ENCODE data around the gene ISX. TPM values are rescaled to one million over a fixed set of nuclear protein-coding genes. Genes with fewer than 3 reads are reported as not detected.

ISX gene
- total and polyA plus RNA-seq, 9 of the 15 experiments (the other 6 are each of a cell fraction or from before 2014, with no cell fraction given) = 0.03 to 0.36 (median 0.07) TPM

- H3K4me2 ChIP-seq (ENCODE audit: insufficient read depth, low read length) = no peak overlapping the region
- BruUV-seq (replicated peaks) = no TSS peak
- no peaks in the 10 kb centered on the region for H4K20me1 ChIP-seq (replicated peaks; ENCODE audit: control insufficient read depth, insufficient read depth, low read length)
- H3K9ac ChIP-seq (ENCODE audit: insufficient read depth in 1 of 2, low read depth in 2 of 2, low read length in 2 of 2) = no peak overlapping the region
- in situ Hi-C loops (cut with MboI) (no loop called here), intact Hi-C loops (cut with micrococcal nuclease) (no loop called here)
- H3K4me1 ChIP-seq (replicated peaks in 1 of 2; ENCODE audit: control insufficient read depth in 2 of 2, insufficient read depth in 2 of 2, low read length in 2 of 2) = peaks cover 0 to 7% of the 10 kb centered on the region in 2 experiments; a peak in 3 of 5 replicates
- FAIRE-seq (no peak), ATAC-seq (no peak), DNase-seq (ENCODE audit: extremely low read depth in 1 of 4, low spot score in 3 of 4) (no peak)
- H3K9me3 ChIP-seq (replicated peaks; ENCODE audit: control insufficient read depth, insufficient read depth, low read depth, low read length) = no peaks in the 10 kb centered on the region
- POLR2A ChIA-PET = no interaction called here
- 42% methylated on average over 8 of the region's 8 CpGs for WGBS (ENCODE audit: insufficient coverage, low coverage, missing lambda C conversion rate)
- no peak overlapping the region for H2AFZ ChIP-seq (ENCODE audit: low read depth, low read length)
- H3K27ac ChIP-seq (ENCODE audit: extremely low read depth, low read depth, low read length) = no peak overlapping the region
- H3K36me3 ChIP-seq (ENCODE audit: control insufficient read depth, insufficient read depth, low read length) = no peaks in the 10 kb centered on the region
- H3K9me1 ChIP-seq (ENCODE audit: control insufficient read depth, insufficient read depth, low read length) = no peaks in the 10 kb centered on the region
- CTCF ChIA-PET (ENCODE audit: low intra/inter-chr PET ratio) = no interaction called here
- no peak overlapping the region for H3K4me3 ChIP-seq
- H3K79me2 ChIP-seq (ENCODE audit: control insufficient read depth, insufficient read depth, low read length) = no peaks in the 10 kb centered on the region
- H3K27me3 ChIP-seq (ENCODE audit: control insufficient read depth in 2 of 2, insufficient read depth in 2 of 2, low read length in 2 of 2) = no peaks in the 10 kb centered on the region
- TF ChIP-seq TCF3 (CRISPR knock-in tag; IDR thresholded peaks at IDR 0.05) (no peak), CXXC5 (CRISPR knock-in tag; IDR thresholded peaks at IDR 0.05) (no peak), HNRNPLL (IDR thresholded peaks at IDR 0.05; ENCODE audit: low read depth, low read length, poor library complexity, severe bottlenecking) (no peak), MCM3 (IDR thresholded peaks at IDR 0.05) (no peak), ZNF589 (CRISPR knock-in tag; IDR thresholded peaks at IDR 0.05; ENCODE audit: low read depth) (no peak), CEBPG (CRISPR knock-in tag; IDR thresholded peaks at IDR 0.05) (no peak), CEBPG (tag; conservative IDR thresholded peaks at IDR 0.05 in 1 of 2, IDR thresholded peaks at IDR 0.05 in 1 of 2) (no peak), SIN3A (IDR thresholded peaks at IDR 0.05; ENCODE audit: borderline replicate concordance in 2 of 2, control insufficient read depth in 1 of 2, low read depth in 2 of 2, low read length in 2 of 2) (no peak), ZNF717 (CRISPR knock-in tag; IDR thresholded peaks at IDR 0.05) (no peak), MCM5 (IDR thresholded peaks at IDR 0.05; ENCODE audit: low read depth) (no peak), GTF3C2 (IDR thresholded peaks at IDR 0.05; ENCODE audit: borderline replicate concordance, extremely low read depth, insufficient read length) (no peak), HSF4 (CRISPR knock-in tag; IDR thresholded peaks at IDR 0.05; ENCODE audit: borderline replicate concordance) (no peak), SMAD4 (CRISPR knock-in tag; conservative IDR thresholded peaks at IDR 0.05) (no peak), NR0B1 (IDR thresholded peaks at IDR 0.05; ENCODE audit: partially characterized antibody) (no peak), ZNF707 (CRISPR knock-in tag; conservative IDR thresholded peaks at IDR 0.05) (no peak), E2F6 (IDR thresholded peaks at IDR 0.05; ENCODE audit: borderline replicate concordance in 1 of 2, extremely low read depth in 1 of 2, insufficient read depth in 1 of 2, insufficient read length in 1 of 2, low read depth in 1 of 2, low read length in 1 of 2, poor library complexity in 1 of 2, severe bottlenecking in 1 of 2) (no peak), KHSRP (IDR thresholded peaks at IDR 0.05) (no peak)
Measured at GRCh38 chr22:35053060-35053835, 12.7 kb upstream of the ISX start.
